Stimulated activated naive CD4-positive, alpha-beta T cell (primary cell): ENCODE measurements around the gene APC2.

ENCODE experiments used
- DNase-seq, 6 experiments: peaks; one replicate each; lab custom pipeline; 2025; lab: John Stamatoyannopoulos, UW

The APC2 gene, protein sequence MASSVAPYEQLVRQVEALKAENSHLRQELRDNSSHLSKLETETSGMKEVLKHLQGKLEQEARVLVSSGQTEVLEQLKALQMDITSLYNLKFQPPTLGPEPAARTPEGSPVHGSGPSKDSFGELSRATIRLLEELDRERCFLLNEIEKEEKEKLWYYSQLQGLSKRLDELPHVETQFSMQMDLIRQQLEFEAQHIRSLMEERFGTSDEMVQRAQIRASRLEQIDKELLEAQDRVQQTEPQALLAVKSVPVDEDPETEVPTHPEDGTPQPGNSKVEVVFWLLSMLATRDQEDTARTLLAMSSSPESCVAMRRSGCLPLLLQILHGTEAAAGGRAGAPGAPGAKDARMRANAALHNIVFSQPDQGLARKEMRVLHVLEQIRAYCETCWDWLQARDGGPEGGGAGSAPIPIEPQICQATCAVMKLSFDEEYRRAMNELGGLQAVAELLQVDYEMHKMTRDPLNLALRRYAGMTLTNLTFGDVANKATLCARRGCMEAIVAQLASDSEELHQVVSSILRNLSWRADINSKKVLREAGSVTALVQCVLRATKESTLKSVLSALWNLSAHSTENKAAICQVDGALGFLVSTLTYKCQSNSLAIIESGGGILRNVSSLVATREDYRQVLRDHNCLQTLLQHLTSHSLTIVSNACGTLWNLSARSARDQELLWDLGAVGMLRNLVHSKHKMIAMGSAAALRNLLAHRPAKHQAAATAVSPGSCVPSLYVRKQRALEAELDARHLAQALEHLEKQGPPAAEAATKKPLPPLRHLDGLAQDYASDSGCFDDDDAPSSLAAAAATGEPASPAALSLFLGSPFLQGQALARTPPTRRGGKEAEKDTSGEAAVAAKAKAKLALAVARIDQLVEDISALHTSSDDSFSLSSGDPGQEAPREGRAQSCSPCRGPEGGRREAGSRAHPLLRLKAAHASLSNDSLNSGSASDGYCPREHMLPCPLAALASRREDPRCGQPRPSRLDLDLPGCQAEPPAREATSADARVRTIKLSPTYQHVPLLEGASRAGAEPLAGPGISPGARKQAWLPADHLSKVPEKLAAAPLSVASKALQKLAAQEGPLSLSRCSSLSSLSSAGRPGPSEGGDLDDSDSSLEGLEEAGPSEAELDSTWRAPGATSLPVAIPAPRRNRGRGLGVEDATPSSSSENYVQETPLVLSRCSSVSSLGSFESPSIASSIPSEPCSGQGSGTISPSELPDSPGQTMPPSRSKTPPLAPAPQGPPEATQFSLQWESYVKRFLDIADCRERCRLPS (N-terminal part only)

GRCh38 chr19:1449467-1450442, at the start of gene APC2:
Gene APC2, plus strand, starts transcription at chr19:1450121. Its CDS starts 2,881 bp downstream, at chr19:1453002.
- DNase-seq = peak in 1 of 6 experiments; percentile 27

- DNase-seq = peak in 1 of 6 experiments; percentile 18
Measured at GRCh38 chr19:1400281-1401137, 49.4 kb upstream of the APC2 start.

DNA sequence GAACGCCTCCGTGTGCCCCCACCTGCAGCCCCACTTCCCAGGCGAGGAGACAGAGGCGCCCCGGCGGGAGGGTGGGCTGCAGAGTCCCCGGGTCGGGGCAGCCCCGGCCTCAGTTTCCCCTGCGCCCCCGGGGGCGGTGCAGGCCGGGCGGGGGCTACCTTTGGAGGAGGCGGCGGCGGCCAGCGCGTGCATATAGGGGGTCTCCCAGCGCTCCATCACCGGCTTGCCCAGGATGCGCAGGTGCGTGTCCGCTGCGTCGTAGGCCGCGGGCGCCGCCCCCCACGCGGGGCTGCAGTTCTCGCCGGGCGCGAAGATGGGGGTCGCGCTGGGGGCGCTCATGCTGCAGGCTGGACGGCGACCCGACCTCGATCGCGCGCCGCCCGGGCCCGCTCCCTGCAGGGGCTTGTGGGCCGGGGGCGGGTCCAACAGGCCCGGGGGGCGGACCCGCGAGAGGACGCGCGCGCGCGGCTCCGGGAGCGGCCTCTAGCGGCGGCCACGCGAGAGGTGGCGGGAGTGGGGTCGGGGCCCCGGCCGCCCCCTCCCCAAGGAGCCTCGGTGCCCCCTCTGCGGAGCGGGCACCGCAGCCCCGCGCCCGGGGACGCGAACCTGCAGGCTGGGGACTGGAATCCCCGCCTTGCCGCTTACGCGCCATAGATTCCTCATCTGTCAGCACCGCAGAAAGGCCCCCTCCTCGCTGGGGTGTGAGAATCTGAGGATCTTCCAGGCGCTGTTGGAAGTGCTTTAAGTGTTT, 48.6 kb upstream of the APC2 start, which contains the start of gene GAMT:
GAMT (minus strand) TSS at position 405 of the 751 bp plus-strand sequence; CDS start at position 339, 66 bp downstream.
- DNase-seq = peak; percentile 23 to 71 (median 56)

DNA sequence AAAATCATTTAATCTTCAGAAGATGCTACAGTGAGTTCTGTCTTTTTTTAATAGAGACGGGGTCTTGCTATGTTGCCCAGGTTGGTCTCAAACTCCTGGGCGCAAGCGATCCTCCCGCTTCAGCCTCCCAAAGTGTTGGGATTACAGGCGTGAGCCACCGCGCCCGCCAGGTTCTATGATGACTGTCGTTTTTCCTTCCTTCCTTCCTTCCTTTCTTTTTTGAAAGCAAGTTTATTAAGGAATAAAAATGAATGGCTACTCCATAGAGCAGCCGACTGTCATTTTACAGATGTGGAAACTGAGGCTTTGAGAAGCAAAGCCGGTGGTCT, 48.1 kb upstream of the APC2 start:
- DNase-seq = no peak

DNA sequence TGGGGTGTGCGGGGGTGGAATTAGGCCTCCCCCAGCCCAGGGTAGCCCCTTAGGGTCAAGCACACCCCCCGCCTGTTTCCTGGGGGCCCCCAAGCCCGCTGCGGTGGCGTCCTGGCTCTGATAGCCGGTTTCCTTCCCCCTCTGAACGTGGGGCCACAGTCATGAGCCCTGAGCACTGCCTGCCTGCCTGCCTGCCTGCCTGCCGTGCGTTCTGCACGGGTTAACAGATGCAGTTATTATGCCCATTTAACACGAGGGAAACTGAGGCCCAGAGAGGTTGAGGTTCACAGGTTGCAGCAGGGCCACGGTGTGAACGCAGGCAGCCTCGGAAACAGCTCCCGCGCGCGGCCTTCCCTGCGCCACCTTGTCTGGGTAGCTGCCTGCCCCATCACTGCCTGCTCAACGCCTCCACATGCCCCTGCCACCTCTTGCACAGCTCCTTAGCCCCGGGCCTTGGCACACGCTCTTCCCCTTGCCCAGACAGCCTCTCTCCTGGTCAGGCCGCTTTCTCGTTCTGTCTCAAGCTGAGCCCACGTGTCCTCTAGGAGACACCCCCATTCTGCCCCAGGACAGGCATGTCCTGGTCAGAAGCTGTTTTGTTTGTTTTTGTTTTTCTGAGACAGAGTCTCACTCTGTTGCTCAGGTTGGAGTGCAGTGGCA, 47.4 kb upstream of the APC2 start:
- no peak for DNase-seq

- peak; percentile 98 to 100 (median 99) for DNase-seq
Measured at GRCh38 chr19:1406774-1407527, 43.0 kb upstream of the APC2 start.

- peak in 5 of 6 experiments; percentile 30 to 62 (median 50) for DNase-seq
Measured at GRCh38 chr19:1407528-1408299, 42.2 kb upstream of the APC2 start, which contains the start of gene DAZAP1. Gene DAZAP1, plus strand, starts transcription at chr19:1407586. Its CDS starts 188 bp downstream, at chr19:1407774.

DNA sequence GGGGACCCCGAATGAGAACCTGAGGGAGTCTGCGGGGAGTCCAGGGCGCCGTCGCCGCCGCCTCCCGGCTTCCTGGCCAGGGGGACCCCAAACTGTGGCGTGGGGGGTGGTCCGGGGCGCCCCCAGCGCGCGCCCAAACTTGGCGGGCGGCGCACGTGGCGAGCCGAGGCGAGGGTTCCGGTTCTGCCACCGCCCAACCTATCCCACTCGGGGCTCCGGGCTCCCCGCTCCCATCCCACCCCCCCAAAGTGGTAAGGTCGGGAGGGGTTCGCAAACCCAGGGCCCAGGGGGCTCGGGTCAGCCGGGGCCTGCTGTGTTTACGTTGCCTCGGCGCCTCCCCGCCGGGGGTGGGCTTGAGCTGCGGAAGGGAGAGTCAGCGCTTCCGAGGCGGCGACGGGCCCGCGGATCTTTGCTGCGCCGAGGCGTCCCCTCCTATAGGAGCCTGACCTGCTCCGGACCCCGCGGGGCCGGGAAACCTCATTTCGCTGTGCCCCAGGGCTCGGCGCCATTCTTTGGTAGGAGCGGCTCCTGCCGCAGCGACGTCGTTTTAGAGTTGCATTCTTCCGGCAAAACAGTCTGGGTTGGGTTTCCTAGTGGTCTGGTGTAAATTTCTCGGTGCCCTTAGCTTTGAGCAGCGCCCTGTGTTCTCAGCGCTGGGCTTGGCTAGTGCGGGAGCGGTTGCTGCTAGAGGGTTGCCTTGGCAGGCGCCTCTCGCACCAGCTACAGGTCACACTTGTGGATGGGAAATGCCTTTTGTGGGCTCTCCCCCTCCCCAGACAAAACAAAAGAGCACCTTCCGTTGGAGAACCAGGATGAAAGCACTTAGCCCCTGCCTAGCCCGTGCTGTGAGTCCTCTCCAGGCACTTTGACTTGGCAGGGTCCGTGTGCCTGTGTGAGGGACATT, 41.4 kb upstream of the APC2 start:
- peak; percentile 24 to 59 (median 52) for DNase-seq

- no peak for DNase-seq
Measured at GRCh38 chr19:1409204-1410005, 40.5 kb upstream of the APC2 start.

GRCh38 chr19:1410136-1410786, 39.7 kb upstream of the APC2 start:
- DNase-seq = no peak

DNA sequence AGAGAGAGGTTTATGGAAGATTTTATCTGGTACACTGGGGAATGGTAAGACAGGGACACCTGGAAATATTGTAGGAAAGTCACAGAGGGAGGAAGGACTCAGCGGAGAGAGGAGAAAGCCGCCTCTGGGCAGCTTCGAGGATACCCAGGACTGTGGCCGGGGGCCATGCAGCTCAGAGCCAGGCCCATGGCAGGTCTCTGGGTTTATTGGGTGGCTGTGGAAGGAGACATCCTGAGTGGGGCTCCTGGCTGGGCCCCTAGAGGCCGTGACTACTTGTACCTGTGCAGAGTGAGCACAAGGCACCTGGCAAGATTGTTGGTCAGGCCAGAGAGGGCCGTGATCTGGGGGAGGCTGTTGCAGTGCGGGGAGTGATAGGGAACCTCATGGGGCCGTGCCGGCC, 39.1 kb upstream of the APC2 start:
- DNase-seq = no peak

GRCh38 chr19:1411255-1412191, 38.4 kb upstream of the APC2 start:
- DNase-seq = no peak

- no peak for DNase-seq
Measured at GRCh38 chr19:1412323-1412923, 37.5 kb upstream of the APC2 start.
